HS-5 (cell line): ENCODE data around the gene RNF4.
A peak's percentile ranks its signal among the peaks of the same experiment; 100 is the strongest.
"Not testable (repeated sequence)": the region's sequence is repeated elsewhere in the genome, so short reads cannot be mapped to it uniquely, and the experiment has no call there.

ENCODE experiments used
- DNase-seq: peaks from one replicate; pipeline ENCODE4 v3.0.0-alpha.2; 2012; ENCODE audit warnings: low read depth

Gene RNF4

GRCh38 chr4:2468456-2469191, at the start of gene RNF4:
Gene RNF4, plus strand, starts transcription at chr4:2469106. Its CDS starts 21,388 bp downstream, at chr4:2490494.
- DNase-seq, result peak; percentile 80

GRCh38 chr4:2419814-2420213, 49.1 kb upstream of the RNF4 start:
- no peak for DNase-seq

- DNase-seq, result no peak
Observed at GRCh38 chr4:2421928-2422327, 47.0 kb upstream of the RNF4 start.

GRCh38 chr4:2423066-2423465, 45.8 kb upstream of the RNF4 start:
- no peak for DNase-seq

- no peak for DNase-seq
Observed at GRCh38 chr4:2423695-2424094, 45.2 kb upstream of the RNF4 start.

GRCh38 chr4:2424581-2424980, 44.3 kb upstream of the RNF4 start:
- no peak for DNase-seq

- no peak for DNase-seq
Observed at GRCh38 chr4:2425386-2426068, 43.4 kb upstream of the RNF4 start.

GRCh38 chr4:2426069-2426397, 42.9 kb upstream of the RNF4 start:
- DNase-seq, result no peak

GRCh38 chr4:2426711-2427275, 42.1 kb upstream of the RNF4 start:
- DNase-seq, result no peak

- DNase-seq, result no peak
Observed at GRCh38 chr4:2427383-2428334, 41.2 kb upstream of the RNF4 start.

- DNase-seq, result no peak
Observed at GRCh38 chr4:2428496-2429213, 40.3 kb upstream of the RNF4 start.

GRCh38 chr4:2429945-2430757, 38.8 kb upstream of the RNF4 start:
- DNase-seq, result not testable (repeated sequence)

GRCh38 chr4:2432004-2432403, 36.9 kb upstream of the RNF4 start:
- DNase-seq, result no peak

- no peak for DNase-seq
Observed at GRCh38 chr4:2432991-2433530, 35.8 kb upstream of the RNF4 start.

GRCh38 chr4:2433609-2434350, 35.1 kb upstream of the RNF4 start:
- no peak for DNase-seq

- DNase-seq, result no peak
Observed at GRCh38 chr4:2434420-2434819, 34.5 kb upstream of the RNF4 start.

GRCh38 chr4:2436301-2436700, 32.6 kb upstream of the RNF4 start:
- DNase-seq, result no peak

- no peak for DNase-seq
Observed at GRCh38 chr4:2436761-2437474, 32.0 kb upstream of the RNF4 start.
